IMR-90 (cell line): ENCODE results near the gene GINS3.

Source experiments
- POLR2A ChIP-seq: IDR thresholded peaks from 2 replicates; pipeline ENCODE4 v1.6.1; 2012; ENCODE audit warnings: mild to moderate bottlenecking, low read depth, low read length
- TF ChIP-seq, protein P1 (sequence below): conservative IDR thresholded peaks from 2 replicates; pipeline ENCODE4 v1.5.1; 2012; ENCODE audit warnings: mild to moderate bottlenecking, low read depth, low read length, improper control_type of control experiment

DNA sequence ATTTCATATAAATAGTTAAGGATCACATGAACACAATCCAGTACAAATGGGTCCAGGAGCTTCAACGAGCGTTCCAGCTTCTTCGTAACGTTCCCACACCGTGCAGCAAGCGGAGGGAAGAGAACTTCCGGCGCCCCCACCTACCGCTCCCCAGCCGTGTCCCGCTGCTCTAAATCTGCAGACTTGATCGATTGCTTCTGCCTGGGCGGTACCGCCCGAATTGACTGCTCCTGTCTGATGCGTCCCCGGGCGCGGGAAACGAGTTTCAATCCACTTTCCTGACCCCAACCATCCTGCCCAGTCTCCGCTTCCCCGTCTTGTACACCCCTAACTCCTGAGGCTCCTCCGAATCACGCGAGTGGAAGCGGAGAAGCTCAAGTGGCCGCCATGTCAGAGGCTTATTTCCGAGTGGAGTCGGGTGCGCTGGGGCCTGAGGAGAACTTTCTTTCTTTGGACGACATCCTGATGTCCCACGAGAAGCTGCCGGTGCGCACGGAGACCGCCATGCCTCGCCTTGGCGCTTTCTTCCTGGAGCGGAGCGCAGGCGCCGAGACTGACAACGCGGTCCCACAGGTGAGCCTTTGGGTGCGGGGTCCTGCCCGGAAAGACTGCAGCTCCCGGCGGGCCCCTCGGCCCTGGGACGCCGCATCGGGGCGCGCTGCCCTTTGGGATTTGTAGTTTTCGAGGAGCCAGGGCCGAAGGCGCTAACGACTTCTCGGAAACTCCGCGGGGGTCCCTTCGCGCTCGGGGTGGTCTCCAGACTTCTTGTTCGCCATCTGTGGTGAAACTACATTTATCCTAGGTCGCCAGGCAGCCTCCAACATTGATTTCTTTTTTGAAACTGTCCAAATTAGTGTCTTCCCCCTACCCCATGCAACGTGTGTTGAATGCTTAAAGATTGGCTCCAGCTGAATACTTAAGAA lies at the start of gene GINS3:
- peak; percentile 41; the same call in 1 of the 2 replicates for TF ChIP-seq POLR2A
- TF ChIP-seq, protein P1, sequence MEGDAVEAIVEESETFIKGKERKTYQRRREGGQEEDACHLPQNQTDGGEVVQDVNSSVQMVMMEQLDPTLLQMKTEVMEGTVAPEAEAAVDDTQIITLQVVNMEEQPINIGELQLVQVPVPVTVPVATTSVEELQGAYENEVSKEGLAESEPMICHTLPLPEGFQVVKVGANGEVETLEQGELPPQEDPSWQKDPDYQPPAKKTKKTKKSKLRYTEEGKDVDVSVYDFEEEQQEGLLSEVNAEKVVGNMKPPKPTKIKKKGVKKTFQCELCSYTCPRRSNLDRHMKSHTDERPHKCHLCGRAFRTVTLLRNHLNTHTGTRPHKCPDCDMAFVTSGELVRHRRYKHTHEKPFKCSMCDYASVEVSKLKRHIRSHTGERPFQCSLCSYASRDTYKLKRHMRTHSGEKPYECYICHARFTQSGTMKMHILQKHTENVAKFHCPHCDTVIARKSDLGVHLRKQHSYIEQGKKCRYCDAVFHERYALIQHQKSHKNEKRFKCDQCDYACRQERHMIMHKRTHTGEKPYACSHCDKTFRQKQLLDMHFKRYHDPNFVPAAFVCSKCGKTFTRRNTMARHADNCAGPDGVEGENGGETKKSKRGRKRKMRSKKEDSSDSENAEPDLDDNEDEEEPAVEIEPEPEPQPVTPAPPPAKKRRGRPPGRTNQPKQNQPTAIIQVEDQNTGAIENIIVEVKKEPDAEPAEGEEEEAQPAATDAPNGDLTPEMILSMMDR: no peak
